DLD1 (cell line): ENCODE measurements around the gene ASTN2.
"Not testable (repeated sequence)": the region's sequence is repeated elsewhere in the genome, so short reads cannot be mapped to it uniquely, and the experiment has no call there.

Experiments
- in situ Hi-C: cut with HindIII; loops from 2 replicates; pipeline ENCODE4 v1.10.0; 2017; ENCODE audit warnings: low sequenced_read_pairs

Gene ASTN2

GRCh38 chr9:116935149-116935897 lies 479.5 kb downstream of the ASTN2 start:
- in situ Hi-C loops: no loop called here

DNA sequence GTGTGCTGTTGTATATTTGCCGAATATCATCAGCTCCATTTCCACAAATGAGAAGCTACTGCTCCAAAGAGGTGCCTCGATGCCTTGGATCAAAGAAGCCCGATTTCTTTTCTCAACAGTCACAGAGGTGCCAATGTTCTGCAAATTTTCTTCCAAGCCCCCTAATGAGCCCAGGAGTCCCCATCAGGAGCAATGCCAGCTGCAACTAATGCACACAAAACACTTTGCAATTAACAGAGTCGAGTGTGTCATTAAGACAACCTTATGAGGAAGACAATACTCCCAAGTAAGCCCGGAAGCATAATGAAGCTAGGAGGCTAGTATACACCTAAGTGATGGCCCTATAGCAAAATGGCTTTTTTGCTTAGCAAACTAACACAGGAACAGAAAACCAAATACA lies 480.7 kb downstream of the ASTN2 start:
- in situ Hi-C loops: no loop called here

DNA sequence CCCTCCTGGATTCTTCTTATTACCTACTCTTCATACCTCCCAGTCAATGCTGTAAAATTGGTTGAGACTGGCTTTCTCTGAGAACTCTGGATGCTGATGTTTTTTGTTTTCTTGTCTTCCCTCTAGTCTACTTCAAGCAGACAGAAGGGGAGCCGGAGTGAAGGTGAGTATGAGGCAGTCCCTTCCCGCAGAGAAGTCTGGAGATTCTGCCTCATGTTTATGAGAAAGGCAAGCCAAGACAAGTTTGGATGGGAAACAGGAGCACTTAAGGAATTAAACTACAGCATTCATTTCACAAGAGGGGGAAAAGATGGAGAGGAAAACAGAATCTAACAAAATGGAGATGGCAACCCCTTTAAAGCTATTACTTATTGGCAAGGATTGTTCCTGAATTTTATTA lies 481.6 kb downstream of the ASTN2 start:
- in situ Hi-C loops: no loop called here

GRCh38 chr9:116929621-116930020 lies 485.2 kb downstream of the ASTN2 start:
- in situ Hi-C loops: loop anchor here (10.0 kb wide), 1 partner anchor 85 kb away; no protein-coding TSS in a partner anchor

DNA sequence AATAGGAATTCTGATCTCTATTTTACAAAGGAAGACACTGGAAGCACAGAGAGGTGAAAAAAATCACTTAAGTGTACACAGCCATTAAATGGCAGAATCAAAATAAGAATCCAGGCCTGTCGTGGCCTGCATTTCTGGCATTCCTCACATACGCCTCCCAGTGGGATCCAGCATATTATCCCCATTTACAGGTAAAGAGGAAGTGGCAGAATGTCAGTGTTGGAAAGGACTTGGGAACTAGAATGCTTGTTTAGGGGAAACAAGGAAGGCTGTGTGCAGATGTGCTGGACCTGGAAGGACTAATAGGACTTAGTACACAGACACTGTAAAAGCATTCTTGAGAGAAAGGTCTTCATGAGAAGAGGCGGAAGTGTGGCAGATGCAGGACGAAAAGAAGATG lies 486.0 kb downstream of the ASTN2 start:
- in situ Hi-C loops: loop anchor here (10.0 kb wide), 1 partner anchor 84 kb away; no protein-coding TSS in a partner anchor

DNA sequence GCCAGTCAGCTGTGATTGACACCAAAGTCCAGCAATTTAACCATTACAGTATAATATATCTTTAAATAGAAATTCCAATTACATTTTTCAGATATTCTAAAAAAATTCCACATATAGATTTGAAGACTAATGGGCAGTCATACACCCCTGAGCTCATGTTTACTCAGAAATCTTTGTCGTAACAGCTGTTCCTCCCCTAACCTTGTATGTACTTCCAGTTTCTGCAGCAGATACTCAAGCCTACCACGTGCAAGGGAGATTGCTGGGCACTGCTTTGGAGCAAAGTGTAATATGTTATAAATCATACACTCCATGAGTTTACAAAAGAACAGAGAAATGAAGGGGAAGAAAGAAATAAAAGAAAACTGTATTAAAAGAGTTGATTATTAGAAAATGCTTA lies 486.6 kb downstream of the ASTN2 start:
- in situ Hi-C loops: loop anchor here (10.0 kb wide), 1 partner anchor 83 kb away; no protein-coding TSS in a partner anchor

DNA sequence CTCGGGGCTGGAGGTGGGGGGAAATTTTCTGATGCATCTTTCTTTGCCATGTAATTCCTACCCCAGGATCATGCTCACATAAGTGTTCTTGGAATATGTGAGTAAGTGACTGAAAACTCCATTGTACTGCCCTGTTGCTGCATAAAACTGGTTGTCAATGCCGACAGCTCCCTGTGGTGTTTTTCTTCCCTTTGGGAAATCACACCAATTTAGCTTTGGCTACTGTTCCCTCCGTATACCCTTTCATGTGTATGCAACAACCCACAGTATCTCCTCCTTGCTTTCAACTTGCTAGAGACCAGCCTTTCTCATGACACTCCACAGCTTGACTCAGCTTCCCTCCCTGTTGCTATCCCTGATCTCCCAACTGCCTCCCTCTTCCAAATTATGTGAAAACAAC lies 487.1 kb downstream of the ASTN2 start:
- in situ Hi-C loops: loop anchor here (10.0 kb wide), 1 partner anchor 83 kb away; no protein-coding TSS in a partner anchor

GRCh38 chr9:116925121-116925520 lies 489.7 kb downstream of the ASTN2 start:
- in situ Hi-C loops: loop anchor here (10.0 kb wide), 1 partner anchor 80 kb away; no protein-coding TSS in a partner anchor

DNA sequence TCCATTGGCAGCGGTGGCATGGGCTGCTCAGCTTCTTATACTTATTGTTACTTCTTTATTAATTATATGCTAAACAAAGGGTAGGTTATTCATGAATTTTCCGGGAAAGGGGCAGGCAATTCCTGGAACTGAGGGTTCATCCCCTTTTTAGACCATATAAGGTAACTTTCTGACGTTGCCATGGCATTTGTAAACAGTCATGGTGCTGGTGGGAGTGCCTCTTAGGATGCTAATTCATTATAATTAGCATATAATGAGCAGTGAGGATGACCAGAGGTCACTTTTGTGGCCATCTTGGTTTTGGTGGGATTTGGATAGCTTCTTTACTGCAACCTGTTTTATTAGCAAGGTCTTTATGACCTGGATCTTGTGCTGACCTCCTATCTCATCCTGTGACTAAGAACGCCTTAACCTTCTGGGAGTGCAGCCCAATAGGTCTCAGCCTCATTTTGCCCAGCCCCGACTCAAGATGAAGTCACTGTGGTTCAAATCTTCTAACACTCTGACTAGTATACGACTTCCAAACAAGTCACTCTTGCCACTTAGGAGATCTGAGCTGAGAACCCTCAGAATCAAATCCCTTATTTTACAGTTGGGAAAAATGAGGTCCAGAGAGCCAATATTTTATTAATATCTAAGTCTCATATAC lies 490.3 kb downstream of the ASTN2 start:
- in situ Hi-C loops: loop anchor here (10.0 kb wide), 1 partner anchor 80 kb away; no protein-coding TSS in a partner anchor

GRCh38 chr9:116917895-116918508 lies 496.9 kb downstream of the ASTN2 start:
- in situ Hi-C loops: not testable (repeated sequence)

GRCh38 chr9:116913536-116913935 lies 501.3 kb downstream of the ASTN2 start:
- in situ Hi-C loops: no loop called here

GRCh38 chr9:116910201-116910600 lies 504.7 kb downstream of the ASTN2 start:
- in situ Hi-C loops: no loop called here

DNA sequence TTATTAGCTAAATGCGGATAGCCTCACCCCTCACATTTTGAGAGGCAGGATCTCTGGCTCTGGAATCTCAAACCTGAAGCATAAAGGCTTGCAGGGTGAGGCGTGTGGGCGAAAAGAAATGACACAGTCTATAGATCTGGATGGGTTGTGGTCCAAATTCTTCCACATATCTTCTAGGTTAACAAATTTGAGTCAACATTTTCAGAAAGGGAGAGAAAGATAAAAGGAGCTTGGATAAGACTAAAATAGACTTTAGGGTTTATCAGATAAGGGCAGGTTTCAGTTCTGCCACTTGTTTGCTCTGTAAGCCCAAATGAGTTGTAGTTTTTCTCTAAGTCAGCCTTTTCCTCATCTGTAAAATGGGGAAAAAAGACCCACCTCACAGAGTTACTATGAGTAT lies 506.9 kb downstream of the ASTN2 start:
- in situ Hi-C loops: no loop called here

DNA sequence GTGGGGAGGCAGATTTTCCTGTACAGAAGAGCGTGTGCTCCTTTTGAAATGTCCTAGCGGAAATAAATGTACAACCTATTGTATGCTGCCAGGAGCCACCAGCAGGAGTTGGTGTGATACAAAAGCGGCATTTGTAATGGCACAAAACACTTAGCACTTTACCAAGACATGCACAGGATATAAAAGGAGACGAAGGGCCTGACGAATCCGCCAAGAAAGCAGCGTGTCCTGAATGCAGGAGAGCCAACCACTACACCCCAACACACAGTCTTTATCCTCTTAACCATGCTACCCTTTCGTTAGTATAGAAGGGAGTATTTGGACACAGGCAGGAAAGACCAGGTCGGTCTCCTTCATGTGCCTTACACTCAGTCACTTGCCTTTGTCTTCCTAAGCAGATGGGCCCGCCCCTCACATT lies 509.7 kb downstream of the ASTN2 start:
- in situ Hi-C loops: no loop called here

GRCh38 chr9:116904165-116904564 lies 510.7 kb downstream of the ASTN2 start:
- in situ Hi-C loops: no loop called here

GRCh38 chr9:116901260-116901659 lies 513.6 kb downstream of the ASTN2 start:
- in situ Hi-C loops: no loop called here

- in situ Hi-C loops: no loop called here
Measured at GRCh38 chr9:116900543-116900942, 514.3 kb downstream of the ASTN2 start.

DNA sequence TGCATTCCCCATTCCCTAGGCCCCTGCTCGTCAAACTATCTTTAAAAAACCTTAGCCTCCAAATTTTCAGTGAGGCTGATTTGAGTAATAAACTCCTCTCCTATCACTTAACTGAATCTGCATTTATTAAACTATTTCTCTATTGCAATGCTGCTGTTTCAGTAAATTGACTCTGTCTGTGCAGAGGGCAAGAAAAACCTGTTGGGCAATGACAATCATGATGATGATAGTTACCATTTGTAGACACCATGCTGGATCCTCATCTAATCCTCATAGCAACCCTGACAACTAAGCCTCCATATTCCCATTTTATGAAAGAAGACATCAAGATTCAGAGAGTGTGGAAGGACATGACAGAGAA lies 514.9 kb downstream of the ASTN2 start:
- in situ Hi-C loops: no loop called here

GRCh38 chr9:116899337-116900006 lies 515.4 kb downstream of the ASTN2 start:
- in situ Hi-C loops: no loop called here

GRCh38 chr9:116898131-116898530 lies 516.7 kb downstream of the ASTN2 start:
- in situ Hi-C loops: not testable (repeated sequence)

- in situ Hi-C loops: no loop called here
Measured at GRCh38 chr9:116897201-116897600, 517.7 kb downstream of the ASTN2 start.
